Smooth muscle cell (in vitro differentiated cells): Measurements from ENCODE around the gene GABRA4. TPM values are rescaled to one million over a fixed set of nuclear protein-coding genes. Genes with fewer than 3 reads are reported as not detected.

Source experiments
- DNase-seq: peaks from one replicate; lab custom pipeline; 2025; ENCODE audit not compliant: unreplicated experiment; lab: John Stamatoyannopoulos, UW
- H2AFZ ChIP-seq: fragments of 200-600 bp; sonication (generic); 2 replicates; pipeline ENCODE4 v1.6.0; 2016; ENCODE audit warnings: antibody characterized with exemption, low read depth, mild to moderate bottlenecking
- H3F3A ChIP-seq: fragments of 200-600 bp; sonication (generic); 2 replicates; pipeline ENCODE4 v1.6.0; 2017; ENCODE audit warnings: antibody characterized with exemption, low read depth
- H3K27ac ChIP-seq: fragments of 200-600 bp; sonication (generic); 2 replicates; pipeline ENCODE4 v1.5.1; 2016; ENCODE audit warnings: low read depth, mild to moderate bottlenecking
- H3K27me3 ChIP-seq: fragments of 200-600 bp; sonication (generic); 2 replicates; pipeline ENCODE4 v1.6.1; 2016; ENCODE audit warnings: low read depth, mild to moderate bottlenecking
- H3K36me3 ChIP-seq: fragments of 200-600 bp; sonication (generic); 2 replicates; pipeline ENCODE4 v1.5.1; 2016; ENCODE audit warnings: low read depth
- H3K4me1 ChIP-seq: fragments of 200-600 bp; sonication (generic); 2 replicates; pipeline ENCODE4 v1.5.1; 2016; ENCODE audit warnings: low read depth
- H3K4me2 ChIP-seq: fragments of 200-600 bp; sonication (generic); 2 replicates; pipeline ENCODE4 v1.6.0; 2016; ENCODE audit warnings: mild to moderate bottlenecking
- H3K4me3 ChIP-seq: fragments of 200-600 bp; sonication (generic); 2 replicates; pipeline ENCODE4 v1.5.1; 2016; ENCODE audit warnings: mild to moderate bottlenecking
- H3K79me2 ChIP-seq: fragments of 200-600 bp; sonication (generic); 2 replicates; pipeline ENCODE4 v1.6.0; 2016; ENCODE audit warnings: low read depth, mild to moderate bottlenecking
- H3K9ac ChIP-seq: fragments of 200-600 bp; sonication (generic); 2 replicates; pipeline ENCODE4 v1.6.0; 2016; ENCODE audit warnings: low read depth
- H3K9me3 ChIP-seq: fragments of 200-600 bp; sonication (generic); replicated peaks from 2 replicates; pipeline ENCODE4 v1.5.1; 2016; ENCODE audit warnings: low read depth
- H4K20me1 ChIP-seq: fragments of 200-600 bp; sonication (generic); 2 replicates; pipeline ENCODE4 v1.6.0; 2016; ENCODE audit warnings: low read depth
- CTCF ChIP-seq: fragments of 200-600 bp; sonication (generic); IDR thresholded peaks from 2 replicates; pipeline ENCODE4 v1.5.1; 2017; ENCODE audit warnings: borderline replicate concordance, mild to moderate bottlenecking, antibody characterized with exemption; ENCODE audit not compliant: insufficient read depth, poor library complexity, severe bottlenecking
- WGBS: methylation state at CpG from one replicate; pipeline ENCODE4 v1.1.7; 2016; ENCODE audit warnings: low lambda C conversion rate; 5-methylcytosine and 5-hydroxymethylcytosine counted together
- polyA plus RNA-seq: library from polyadenylated mRNA; unstranded; fragments of >200 nt; fragmentation: Nextera tagmentation; extraction: Ambion mirVana; gene quantifications from 2 replicates; pipeline ENCODE4 v1.2.1, GENCODE V29; 2016
- total RNA-seq: library from RNA; depleted of rRNA; stranded (reverse); fragments of >200 nt; gene quantifications from 2 replicates; pipeline ENCODE4 v1.2.3, GENCODE V29; 2014

The GABRA4 gene
- total and polyA plus RNA-seq, 2 experiments from 2014 or later: not detected

GRCh38 chr4:47010912-47011446 is 17.6 kb upstream of the GABRA4 start:
- H3K79me2 ChIP-seq: no peaks in the 10 kb centered on the region
- no peak overlapping the region for H3K27ac ChIP-seq
- no peak overlapping the region for H3K4me2 ChIP-seq
- H3K9ac ChIP-seq: no peak overlapping the region
- WGBS: 63% methylated on average over 2 of the region's 2 CpGs
- H3K4me3 ChIP-seq: no peak overlapping the region
- DNase-seq: no peak
- no peaks in the 10 kb centered on the region for H3K36me3 ChIP-seq
- no peaks in the 10 kb centered on the region for H3F3A ChIP-seq
- no peaks in the 10 kb centered on the region for H3K4me1 ChIP-seq
- H4K20me1 ChIP-seq: no peaks in the 10 kb centered on the region
- no peaks in the 10 kb centered on the region for H3K27me3 ChIP-seq
- TF ChIP-seq CTCF: no peak
- H2AFZ ChIP-seq: no peak overlapping the region
- H3K9me3 ChIP-seq: no peaks in the 10 kb centered on the region

GRCh38 chr4:47010347-47010911 is 17.0 kb upstream of the GABRA4 start:
- TF ChIP-seq CTCF: no peak
- no peak overlapping the region for H3K9ac ChIP-seq
- no peak for DNase-seq
- no peak overlapping the region for H3K4me2 ChIP-seq
- H3K79me2 ChIP-seq: no peaks in the 10 kb centered on the region
- no peak overlapping the region for H2AFZ ChIP-seq
- H4K20me1 ChIP-seq: no peaks in the 10 kb centered on the region
- no peaks in the 10 kb centered on the region for H3K4me1 ChIP-seq
- H3K4me3 ChIP-seq: no peak overlapping the region
- no peak overlapping the region for H3K27ac ChIP-seq
- no peaks in the 10 kb centered on the region for H3K27me3 ChIP-seq
- no peaks in the 10 kb centered on the region for H3K36me3 ChIP-seq
- no peaks in the 10 kb centered on the region for H3K9me3 ChIP-seq
- no peaks in the 10 kb centered on the region for H3F3A ChIP-seq

DNA sequence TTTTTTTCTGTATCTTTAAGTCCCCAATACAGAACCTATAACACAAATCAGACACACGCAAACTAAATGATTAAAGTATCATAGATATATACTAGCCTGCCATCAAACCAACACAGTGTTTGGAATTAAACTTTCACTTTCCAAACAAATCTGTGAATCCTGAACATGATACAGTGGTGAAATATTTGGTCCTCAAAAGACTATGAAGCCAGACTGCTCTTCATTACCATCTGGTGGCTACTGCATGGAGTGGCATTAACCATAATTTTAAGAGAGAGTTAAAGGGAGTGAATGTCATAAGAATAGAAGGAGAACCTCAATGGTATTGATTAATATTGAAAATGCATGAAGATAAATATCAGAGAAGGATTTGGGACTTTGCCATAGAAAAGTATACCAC is 9.2 kb upstream of the GABRA4 start:
- no peaks in the 10 kb centered on the region for H3K79me2 ChIP-seq
- no peaks in the 10 kb centered on the region for H3K36me3 ChIP-seq
- TF ChIP-seq CTCF: peak; percentile 28
- H3K4me1 ChIP-seq: no peaks in the 10 kb centered on the region
- 90% methylated on average over 1 of the region's 1 CpG for WGBS
- H3F3A ChIP-seq: no peaks in the 10 kb centered on the region
- DNase-seq: no peak
- H3K9me3 ChIP-seq: no peaks in the 10 kb centered on the region
- no peaks in the 10 kb centered on the region for H4K20me1 ChIP-seq
- H3K9ac ChIP-seq: no peak overlapping the region
- H2AFZ ChIP-seq: no peak overlapping the region
- peaks cover 8% of the 10 kb centered on the region for H3K27me3 ChIP-seq
- H3K4me2 ChIP-seq: no peak overlapping the region
- no peak overlapping the region for H3K27ac ChIP-seq
- no peak overlapping the region for H3K4me3 ChIP-seq

DNA sequence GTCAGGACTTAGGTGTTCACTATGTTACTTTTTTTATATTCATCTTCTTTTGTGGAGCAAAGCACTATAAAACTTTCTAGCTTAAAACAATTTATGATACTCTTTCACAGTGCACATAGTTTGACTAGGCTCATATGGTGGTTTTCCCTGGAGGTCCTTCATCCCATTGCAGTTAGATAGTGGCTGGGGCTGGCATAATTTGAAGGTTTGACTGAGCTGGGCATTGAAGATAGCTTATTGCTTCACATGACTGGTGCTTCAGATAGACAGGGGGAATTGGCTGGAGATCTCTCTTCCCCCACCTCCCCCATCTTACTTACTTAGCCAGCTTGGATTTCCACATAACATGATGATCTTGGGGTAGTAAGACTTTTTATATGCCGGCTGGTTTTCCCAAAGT is 7.0 kb upstream of the GABRA4 start:
- Histone ChIP-seq H4K20me1 (no peaks in the 10 kb centered on the region), H3K9me3 (no peaks in the 10 kb centered on the region), H3K9ac (no peak overlapping the region), H3K4me2 (no peak overlapping the region), H3K4me1 (no peaks in the 10 kb centered on the region), H3K36me3 (no peaks in the 10 kb centered on the region), H3K27me3 (peaks cover 24% of the 10 kb centered on the region), H2AFZ (no peak overlapping the region), H3K27ac (no peak overlapping the region), H3F3A (no peaks in the 10 kb centered on the region), H3K4me3 (no peak overlapping the region), H3K79me2 (no peaks in the 10 kb centered on the region)
- WGBS: 84% methylated on average over 1 of the region's 1 CpG
- TF ChIP-seq CTCF: no peak
- no peak for DNase-seq
